H9 (cell line): ENCODE measurements around the gene TBL1X. TPM values are rescaled to one million over a fixed set of nuclear protein-coding genes. Genes with fewer than 3 reads are reported as not detected.

ENCODE experiments used
- DNase-seq: peaks from one replicate; pipeline ENCODE4 v3.0.0-alpha.2; 2017
- H2AFZ ChIP-seq: one replicate; pipeline ENCODE4 v1.6.1; 2013; ENCODE audit warnings: mild to moderate bottlenecking, low read length, control low read depth, moderate library complexity
- H2AK5ac ChIP-seq: 2 replicates; pipeline ENCODE4 v1.6.1; 2013; ENCODE audit warnings: low read length, control low read depth, mixed read lengths; ENCODE audit not compliant: insufficient read length
- H2BK120ac ChIP-seq: one replicate; pipeline ENCODE4 v1.6.1; 2013; ENCODE audit warnings: low read depth, mild to moderate bottlenecking, low read length, control low read depth, inconsistent platforms; ENCODE audit not compliant: poor library complexity, severe bottlenecking
- H2BK12ac ChIP-seq: 2 replicates; pipeline ENCODE4 v1.6.1; 2013; ENCODE audit warnings: low read length, control low read depth, mixed read lengths, low read depth; ENCODE audit not compliant: insufficient read length
- H2BK15ac ChIP-seq: 2 replicates; pipeline ENCODE4 v1.6.1; 2013; ENCODE audit warnings: low read depth, low read length, control low read depth
- H2BK20ac ChIP-seq: one replicate; pipeline ENCODE4 v1.6.1; 2013; ENCODE audit warnings: low read depth, mild to moderate bottlenecking, low read length, control low read depth, inconsistent platforms; ENCODE audit not compliant: poor library complexity, severe bottlenecking
- H2BK5ac ChIP-seq: 2 replicates; pipeline ENCODE4 v1.6.1; 2013; ENCODE audit warnings: low read length, control low read depth, mixed read lengths; ENCODE audit not compliant: insufficient read length
- H3K14ac ChIP-seq: 2 replicates; pipeline ENCODE4 v1.6.1; 2013; ENCODE audit warnings: low read length, control low read depth; ENCODE audit not compliant: insufficient read depth
- H3K18ac ChIP-seq: 2 replicates; pipeline ENCODE4 v1.6.1; 2013; ENCODE audit warnings: low read depth, mild to moderate bottlenecking, mixed read lengths, low read length, control low read depth; ENCODE audit not compliant: insufficient read length
- H3K23ac ChIP-seq: 2 replicates; pipeline ENCODE4 v1.6.1; 2013; ENCODE audit warnings: low read length, control low read depth, mixed read lengths, low read depth; ENCODE audit not compliant: insufficient read length
- H3K23me2 ChIP-seq: 2 replicates; pipeline ENCODE4 v1.6.1; 2013; ENCODE audit warnings: low read depth, mild to moderate bottlenecking, mixed read lengths, low read length, control low read depth; ENCODE audit not compliant: insufficient read length, poor library complexity, severe bottlenecking
- H3K27ac ChIP-seq: 2 replicates; pipeline ENCODE4 v1.5.1; 2013; ENCODE audit warnings: low read length, control low read depth, mixed read lengths, low read depth; ENCODE audit not compliant: insufficient read length
- H3K27me3 ChIP-seq: 2 replicates; pipeline ENCODE4 v1.6.1; 2013; ENCODE audit warnings: low read length, control low read depth, inconsistent platforms; ENCODE audit not compliant: insufficient read depth
- H3K4ac ChIP-seq: 2 replicates; pipeline ENCODE4 v1.6.1; 2013; ENCODE audit warnings: low read depth, mild to moderate bottlenecking, control low read depth, inconsistent platforms, low read length, moderate library complexity
- H3K4me1 ChIP-seq: 2 replicates; pipeline ENCODE4 v1.6.1; 2013; ENCODE audit warnings: low read length, control low read depth, inconsistent platforms; ENCODE audit not compliant: insufficient read depth
- H3K4me2 ChIP-seq: 2 replicates; pipeline ENCODE4 v1.6.1; 2013; ENCODE audit warnings: low read length, control low read depth, mixed read lengths; ENCODE audit not compliant: insufficient read length, insufficient read depth
- H3K56ac ChIP-seq: 2 replicates; pipeline ENCODE4 v1.6.1; 2013; ENCODE audit warnings: low read depth, mild to moderate bottlenecking, mixed read lengths, low read length, control low read depth; ENCODE audit not compliant: insufficient read length
- H3K79me1 ChIP-seq: 2 replicates; pipeline ENCODE4 v1.6.1; 2013; ENCODE audit warnings: low read depth, mild to moderate bottlenecking, moderate library complexity, low read length, control low read depth, inconsistent platforms; ENCODE audit not compliant: insufficient read depth, poor library complexity, severe bottlenecking
- H3K79me2 ChIP-seq: 2 replicates; pipeline ENCODE4 v1.6.1; 2013; ENCODE audit warnings: low read length, control low read depth, inconsistent platforms; ENCODE audit not compliant: insufficient read depth
- H3K9ac ChIP-seq: 2 replicates; pipeline ENCODE4 v1.6.1; 2013; ENCODE audit warnings: low read length, control low read depth, mixed read lengths; ENCODE audit not compliant: insufficient read length; ENCODE audit errors: extremely low read depth
- H3K9me3 ChIP-seq: one replicate; pipeline ENCODE4 v1.6.1; 2013; ENCODE audit warnings: low read depth, low read length, inconsistent platforms; ENCODE audit not compliant: control insufficient read depth
- H3T11ph ChIP-seq: one replicate; pipeline ENCODE4 v1.6.1; 2013; ENCODE audit warnings: mild to moderate bottlenecking, low read length, control low read depth, inconsistent platforms
- H4K20me1 ChIP-seq: one replicate; pipeline ENCODE4 v1.6.1; 2013; ENCODE audit not compliant: control insufficient read depth, insufficient read length, insufficient read depth
- H4K5ac ChIP-seq: 2 replicates; pipeline ENCODE4 v1.6.1; 2013; ENCODE audit warnings: low read depth, mild to moderate bottlenecking, mixed read lengths, low read length, control low read depth; ENCODE audit not compliant: insufficient read length
- H4K8ac ChIP-seq: replicated peaks from 2 replicates; pipeline ENCODE4 v1.6.1; 2013; ENCODE audit warnings: low read length, control low read depth, mixed read lengths, low read depth; ENCODE audit not compliant: insufficient read length
- H4K91ac ChIP-seq: 2 replicates; pipeline ENCODE4 v1.6.1; 2013; ENCODE audit warnings: low read depth, mild to moderate bottlenecking, moderate library complexity, mixed read lengths, low read length, control low read depth; ENCODE audit not compliant: insufficient read length
- H3K27ac Mint-ChIP-seq, 3 experiments: 2 replicates in 2 of 3; 3 replicates in 1 of 3; pipeline ENCODE4 v1.8.0; 2020 to 2021; ENCODE audit warnings: mixed read lengths in 3 of 3, mild to moderate bottlenecking in 1 of 3, moderate library complexity in 1 of 3
- H3K27me3 Mint-ChIP-seq: 2 replicates; pipeline ENCODE4 v1.8.0; 2021; ENCODE audit warnings: low read depth, mild to moderate bottlenecking, moderate library complexity, mixed read lengths
- H3K36me3 Mint-ChIP-seq, 3 experiments: 2 replicates in 2 of 3; 3 replicates in 1 of 3; pipeline ENCODE4 v1.8.0; 2020 to 2021; ENCODE audit warnings: low read depth in 3 of 3, mixed read lengths in 3 of 3; ENCODE audit not compliant: insufficient read depth in 1 of 3
- H3K4me1 Mint-ChIP-seq, 2 experiments: 2 replicates each; pipeline ENCODE4 v1.8.0; 2020; ENCODE audit warnings: mixed read lengths in 2 of 2
- H3K4me3 Mint-ChIP-seq, 2 experiments: 2 replicates in 1 of 2; 3 replicates in 1 of 2; pipeline ENCODE4 v1.8.0; 2020 to 2021; ENCODE audit warnings: mild to moderate bottlenecking in 2 of 2, mixed read lengths in 2 of 2, moderate library complexity in 1 of 2
- H3K9me3 Mint-ChIP-seq, 2 experiments: 2 replicates in 1 of 2; 3 replicates in 1 of 2; pipeline ENCODE4 v1.8.0; 2020; ENCODE audit warnings: mild to moderate bottlenecking in 2 of 2, mixed read lengths in 2 of 2, moderate library complexity in 1 of 2
- WGBS: extraction: QIAGEN DNeasy Blood & Tissue Kit; methylation state at CpG from one replicate; pipeline ENCODE4 v1.1.7; 2013; ENCODE audit warnings: missing lambda C conversion rate, low lambda C conversion rate, mixed read lengths; ENCODE audit not compliant: insufficient read length; ENCODE audit errors: extremely low coverage; 5-methylcytosine and 5-hydroxymethylcytosine counted together
- total RNA-seq: library from RNA; stranded (reverse); gene quantifications from 2 replicates; pipeline ENCODE4 v1.2.1, GENCODE V29; 2021
- TF ChIP-seq, protein P1 (sequence below): fragments of 200-600 bp; sonication (generic); conservative IDR thresholded peaks from 3 replicates; pipeline ENCODE4 v1.8.0; 2021; ENCODE audit warnings: antibody characterized with exemption, mild to moderate bottlenecking

TBL1X gene
- total RNA-seq, 1 experiment from 2014 or later = 24.1 TPM

DNA sequence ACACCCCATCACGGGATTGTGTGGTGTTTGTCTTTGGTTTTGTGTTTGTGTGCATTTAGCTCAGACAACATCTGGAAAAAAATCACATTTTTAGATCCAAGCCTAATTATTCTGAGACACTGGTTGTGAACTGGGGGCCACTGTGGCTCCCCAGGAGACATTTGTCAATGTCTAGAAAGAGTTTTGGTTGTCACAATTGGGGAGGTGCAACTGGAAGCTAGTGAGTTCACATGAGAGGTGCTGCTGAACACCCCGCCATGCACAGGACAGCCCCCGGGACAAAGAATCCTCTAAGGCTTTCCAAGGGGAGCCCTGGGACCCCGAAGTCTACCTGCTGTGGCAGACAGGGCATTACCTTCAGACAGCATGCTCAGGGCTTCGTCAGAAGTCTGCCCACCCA lies 274.3 kb downstream of the TBL1X start:
- no peak overlapping the region for H2AK5ac ChIP-seq
- no CpG with 5 or more reads among the region's 5 CpGs for WGBS
- H3K56ac ChIP-seq = no peak overlapping the region
- no peak overlapping the region for H2BK12ac ChIP-seq
- H4K91ac ChIP-seq = no peak overlapping the region
- no peaks in the 10 kb centered on the region for H3K27me3 ChIP-seq
- no peaks in the 10 kb centered on the region for H3K9me3 ChIP-seq
- H3K4ac ChIP-seq = no peak overlapping the region
- Mint-ChIP-seq H3K36me3 (peaks cover 11 to 36% (median 34%) of the 10 kb centered on the region in 3 experiments), H3K27me3 (no peaks in the 10 kb centered on the region), H3K4me3 (no peak overlapping the region), H3K27ac (no peak overlapping the region), H3K4me1 (no peaks in the 10 kb centered on the region), H3K9me3 (peaks cover 19 to 47% of the 10 kb centered on the region in 2 experiments)
- no peak overlapping the region for H2AFZ ChIP-seq
- H3K79me2 ChIP-seq = no peaks in the 10 kb centered on the region
- no peak overlapping the region for H3K18ac ChIP-seq
- H2BK20ac ChIP-seq = no peak overlapping the region
- H2BK15ac ChIP-seq = no peak overlapping the region
- H3K4me1 ChIP-seq = no peaks in the 10 kb centered on the region
- H3K23me2 ChIP-seq = no peaks in the 10 kb centered on the region
- no peak overlapping the region for H4K5ac ChIP-seq
- H3K9ac ChIP-seq = no peak overlapping the region
- no peak overlapping the region for H2BK120ac ChIP-seq
- H4K8ac ChIP-seq = no peak overlapping the region
- no peaks in the 10 kb centered on the region for H4K20me1 ChIP-seq
- no peaks in the 10 kb centered on the region for H3K79me1 ChIP-seq
- no peak overlapping the region for H3K27ac ChIP-seq
- no peak overlapping the region for H2BK5ac ChIP-seq
- no peak for DNase-seq
- H3K4me2 ChIP-seq = no peak overlapping the region
- no peak overlapping the region for H3K23ac ChIP-seq
- H3K14ac ChIP-seq = no peak overlapping the region
- H3T11ph ChIP-seq = no peak overlapping the region
- TF ChIP-seq, protein P1, sequence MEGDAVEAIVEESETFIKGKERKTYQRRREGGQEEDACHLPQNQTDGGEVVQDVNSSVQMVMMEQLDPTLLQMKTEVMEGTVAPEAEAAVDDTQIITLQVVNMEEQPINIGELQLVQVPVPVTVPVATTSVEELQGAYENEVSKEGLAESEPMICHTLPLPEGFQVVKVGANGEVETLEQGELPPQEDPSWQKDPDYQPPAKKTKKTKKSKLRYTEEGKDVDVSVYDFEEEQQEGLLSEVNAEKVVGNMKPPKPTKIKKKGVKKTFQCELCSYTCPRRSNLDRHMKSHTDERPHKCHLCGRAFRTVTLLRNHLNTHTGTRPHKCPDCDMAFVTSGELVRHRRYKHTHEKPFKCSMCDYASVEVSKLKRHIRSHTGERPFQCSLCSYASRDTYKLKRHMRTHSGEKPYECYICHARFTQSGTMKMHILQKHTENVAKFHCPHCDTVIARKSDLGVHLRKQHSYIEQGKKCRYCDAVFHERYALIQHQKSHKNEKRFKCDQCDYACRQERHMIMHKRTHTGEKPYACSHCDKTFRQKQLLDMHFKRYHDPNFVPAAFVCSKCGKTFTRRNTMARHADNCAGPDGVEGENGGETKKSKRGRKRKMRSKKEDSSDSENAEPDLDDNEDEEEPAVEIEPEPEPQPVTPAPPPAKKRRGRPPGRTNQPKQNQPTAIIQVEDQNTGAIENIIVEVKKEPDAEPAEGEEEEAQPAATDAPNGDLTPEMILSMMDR = no peak
